ENCODE data around the gene LYRM2. TPM values are rescaled to one million over a fixed set of nuclear protein-coding genes. Genes with fewer than 3 reads are reported as not detected.

The LYRM2 gene
- total and polyA plus RNA-seq, 9 of the 15 experiments (the other 6 are each of a cell fraction or from before 2014, with no cell fraction given) = 13.9 to 115 (median 42.9) TPM

GRCh38 chr6:89638320-89639195, at the start of gene LYRM2 (continued):
- TF ChIP-seq ZBTB5 (IDR thresholded peaks at IDR 0.05) (no peak), IFI16 (CRISPR knock-in tag; IDR thresholded peaks at IDR 0.05) (no peak), PHB2 (IDR thresholded peaks at IDR 0.05; ENCODE audit: low read depth) (no peak), IRF2 (CRISPR knock-in tag; IDR thresholded peaks at IDR 0.05) (no peak), ZNF134 (CRISPR knock-in tag; conservative IDR thresholded peaks at IDR 0.05) (no peak), NFIC (IDR thresholded peaks at IDR 0.05) (peak; percentile 98), ZNF79 (CRISPR knock-in tag; IDR thresholded peaks at IDR 0.05; ENCODE audit: low read depth) (no peak), ELF1 (tag; IDR thresholded peaks at IDR 0.05) (peak; percentile 89), ZNF232 (CRISPR knock-in tag; IDR thresholded peaks at IDR 0.05) (no peak), HINFP (tag; conservative IDR thresholded peaks at IDR 0.05; ENCODE audit: low read depth) (no peak), GABPB2 (CRISPR knock-in tag; conservative IDR thresholded peaks at IDR 0.05) (no peak), RB1 (IDR thresholded peaks at IDR 0.05; ENCODE audit: low read depth) (peak; percentile 78), NONO (IDR thresholded peaks at IDR 0.05; ENCODE audit: low read depth in 2 of 2, low read length in 1 of 2) (0 out of 4 replicates have a peak, but pooled peaks of 1 of the 2 experiments have one; percentile 47), HBP1 (CRISPR knock-in tag; IDR thresholded peaks at IDR 0.05) (no peak), ZNF224 (CRISPR knock-in tag; IDR thresholded peaks at IDR 0.05) (no peak), ELF2 (CRISPR knock-in tag; IDR thresholded peaks at IDR 0.05) (peak; percentile 75; the same call in 1 of the 2 replicates), CBFA2T2 (conservative IDR thresholded peaks at IDR 0.05) (no peak), ZNF324 (CRISPR knock-in tag; IDR thresholded peaks at IDR 0.05) (no peak), SNIP1 (IDR thresholded peaks at IDR 0.05; ENCODE audit: low read depth) (no peak), ZC3H11A (IDR thresholded peaks at IDR 0.05; ENCODE audit: low read depth, low read length) (no peak), KDM1A (IDR thresholded peaks at IDR 0.05) (no peak), STAT5A (IDR thresholded peaks at IDR 0.05; ENCODE audit: borderline replicate concordance, low read length) (no peak), FOXJ2 (tag; IDR thresholded peaks at IDR 0.05) (0 out of 2 replicates have a peak, but pooled peaks have one; percentile 69), SOX6 (IDR thresholded peaks at IDR 0.05) (peak; percentile 50; the same call in 1 of the 2 replicates), MAFF (IDR thresholded peaks at IDR 0.05; ENCODE audit: low read length) (no peak), RAD51 (IDR thresholded peaks at IDR 0.05; ENCODE audit: borderline replicate concordance, low read depth) (no peak), FOXA3 (CRISPR knock-in tag; conservative IDR thresholded peaks at IDR 0.05 in 1 of 2, IDR thresholded peaks at IDR 0.05 in 1 of 2) (no peak)

All from K562 (cell line).